Lung microvascular endothelial cell (primary cell): ENCODE measurements around the gene BMS1. TPM values are rescaled to one million over a fixed set of nuclear protein-coding genes. Genes with fewer than 3 reads are reported as not detected.

Source experiments
- total RNA-seq: library from RNA; depleted of rRNA; stranded (reverse); fragments of >200 nt; gene quantifications from 2 replicates; pipeline ENCODE4 v1.2.1, GENCODE V29; 2014

BMS1 gene
- total RNA-seq, 1 donor from 2014 or later = 20.0 TPM

Other genes with a start within 250 kb of the BMS1 start
- 8.7 and 27.0 TPM in 2 replicates for gene ZNF33B, start 144.2 kb upstream of the BMS1 start, total RNA-seq